Stimulated activated effector memory CD8-positive, alpha-beta T cell treated with anti-CD3 and anti-CD28 coated beads, Interleukin-12 subunit alpha, Interleukin-12 subunit beta, amount 100 ng/mL, for 72 hours (primary cell): ENCODE measurements around the gene JADE3.

ENCODE experiments used
- ATAC-seq: fragments of 150-1000 bp; cut with Tn5 transposase; 2 replicates; pipeline ENCODE4 v1.10.0; 2021
- DNase-seq, 2 donors: peaks; one replicate each; pipeline ENCODE4 v3.0.0; 2021 to 2022; ENCODE audit warnings: low spot score in 2 of 2
- H3K27ac Mint-ChIP-seq: one replicate; pipeline ENCODE4 v1.8.0; 2022; ENCODE audit warnings: mild to moderate bottlenecking, mixed read lengths
- H3K36me3 Mint-ChIP-seq: one replicate; pipeline ENCODE4 v1.8.0; 2022; ENCODE audit warnings: mild to moderate bottlenecking, mixed read lengths
- H3K4me1 Mint-ChIP-seq: one replicate; pipeline ENCODE4 v1.8.0; 2022; ENCODE audit warnings: mixed read lengths
- H3K4me3 Mint-ChIP-seq: one replicate; pipeline ENCODE4 v1.8.0; 2022; ENCODE audit warnings: mild to moderate bottlenecking, mixed read lengths
- H3K9me3 Mint-ChIP-seq: one replicate; pipeline ENCODE4 v1.8.0; 2022; ENCODE audit warnings: mixed read lengths

Gene JADE3

DNA sequence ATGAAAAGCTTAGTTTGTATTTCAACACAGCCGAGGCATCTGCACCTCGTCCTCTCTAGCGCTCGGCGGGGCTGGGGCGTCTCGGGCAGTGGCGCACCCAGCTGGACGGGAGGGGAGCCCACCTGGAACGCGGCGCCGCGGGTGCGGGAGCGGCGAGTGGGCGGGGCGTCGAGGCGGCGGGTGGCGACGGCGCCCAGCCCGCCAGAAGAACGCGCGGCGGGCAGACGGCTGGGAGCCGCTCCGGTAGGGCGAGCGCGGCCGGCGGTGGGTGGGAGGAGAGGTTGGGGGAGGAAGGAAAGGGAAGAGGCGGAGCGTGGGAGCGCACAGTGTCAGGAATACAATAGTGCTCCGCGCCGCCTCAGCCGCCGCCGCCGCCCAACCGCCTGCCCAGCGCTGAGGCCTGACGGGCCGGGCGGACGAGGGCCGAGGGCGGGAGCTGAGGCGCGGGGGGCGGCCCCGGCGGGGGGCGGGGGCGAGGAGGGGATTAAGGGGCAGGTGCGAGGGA is at the start of gene JADE3:
TSS of gene JADE3 (plus strand) at position 324 of the 505 bp plus-strand sequence. CDS start 72,474 bp downstream, outside the sequence.
- Mint-ChIP-seq H3K36me3 (no peaks in the 10 kb centered on the region), H3K4me3 (peak within 1 kb of the TSS; percentile 58), H3K4me1 (peaks cover 8% of the 10 kb centered on the region), H3K27ac (no peak within 1 kb of the TSS), H3K9me3 (no peaks in the 10 kb centered on the region)
- ATAC-seq (peak; percentile 58), DNase-seq (peak; percentile 5 to 49)

DNA sequence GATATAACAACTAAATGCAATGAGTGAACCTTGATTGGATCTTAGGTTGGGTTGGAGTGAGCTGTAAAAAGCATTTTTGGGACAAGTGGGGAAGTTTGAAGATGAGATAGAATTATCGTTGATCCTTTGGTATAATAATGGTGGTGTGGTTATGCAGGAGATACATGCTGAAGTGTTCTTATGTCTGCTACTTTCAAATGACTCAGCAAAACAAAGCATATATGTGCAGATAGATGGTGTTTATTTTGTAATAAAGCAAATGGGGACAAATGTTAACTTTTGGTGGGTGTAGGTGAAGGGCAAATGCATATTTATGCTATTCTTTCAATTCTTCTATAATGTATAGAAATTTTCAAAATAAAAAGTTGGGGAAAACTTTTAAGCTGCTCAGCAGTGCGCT is 49.1 kb upstream of the JADE3 start:
- no peak overlapping the region for H3K27ac Mint-ChIP-seq
- H3K36me3 Mint-ChIP-seq = peaks cover 44% of the 10 kb centered on the region
- ATAC-seq = no peak
- H3K4me1 Mint-ChIP-seq = peaks cover 4% of the 10 kb centered on the region
- no peaks in the 10 kb centered on the region for H3K9me3 Mint-ChIP-seq
- H3K4me3 Mint-ChIP-seq = no peak overlapping the region
- no peak for DNase-seq

DNA sequence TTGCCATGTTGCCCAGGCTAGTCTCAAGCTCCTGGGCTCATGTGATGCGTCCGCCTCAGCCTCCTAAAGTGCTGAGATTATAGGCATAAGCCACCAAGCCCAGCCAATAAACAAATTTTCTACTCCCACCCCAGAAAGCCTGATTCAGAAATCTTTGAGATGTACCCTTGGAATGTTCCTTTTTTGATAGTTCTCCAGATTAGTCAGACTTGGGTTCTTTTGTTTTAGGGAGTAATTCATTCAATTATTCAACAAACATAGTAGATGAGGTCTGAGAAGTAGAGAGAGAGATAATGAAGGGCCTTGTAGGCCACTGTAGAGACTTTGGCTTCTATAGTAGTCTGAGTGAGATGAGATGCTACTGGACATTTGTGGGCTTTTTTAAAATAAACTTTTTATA is 47.6 kb upstream of the JADE3 start:
- Mint-ChIP-seq H3K27ac (no peak overlapping the region), H3K36me3 (peaks cover 44% of the 10 kb centered on the region), H3K4me1 (peaks cover 4% of the 10 kb centered on the region), H3K9me3 (no peaks in the 10 kb centered on the region), H3K4me3 (no peak overlapping the region)
- ATAC-seq (no peak), DNase-seq (no peak)

DNA sequence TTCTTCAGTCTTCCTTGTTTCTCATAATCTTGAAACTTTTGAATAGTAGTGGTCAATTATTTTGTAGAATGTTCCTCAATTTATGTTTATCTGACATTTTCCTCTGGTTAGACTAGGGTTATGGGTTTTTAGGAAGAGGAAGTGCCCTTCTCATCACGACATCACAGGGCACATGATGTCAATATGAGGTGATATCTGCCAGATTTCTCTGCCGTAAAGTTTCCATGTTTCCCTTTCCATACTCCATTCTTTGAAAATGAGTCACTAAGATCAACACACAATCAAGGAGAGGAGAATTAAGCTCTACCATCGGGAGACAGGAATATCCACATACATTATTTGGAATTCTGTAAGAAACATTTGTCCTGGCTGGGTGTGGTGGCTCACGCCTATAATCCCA is 46.9 kb upstream of the JADE3 start:
- no peak for ATAC-seq
- no peak for DNase-seq
- Mint-ChIP-seq H3K27ac (no peak overlapping the region), H3K4me1 (peaks cover 4% of the 10 kb centered on the region), H3K36me3 (peaks cover 38% of the 10 kb centered on the region), H3K9me3 (no peaks in the 10 kb centered on the region), H3K4me3 (no peak overlapping the region)

DNA sequence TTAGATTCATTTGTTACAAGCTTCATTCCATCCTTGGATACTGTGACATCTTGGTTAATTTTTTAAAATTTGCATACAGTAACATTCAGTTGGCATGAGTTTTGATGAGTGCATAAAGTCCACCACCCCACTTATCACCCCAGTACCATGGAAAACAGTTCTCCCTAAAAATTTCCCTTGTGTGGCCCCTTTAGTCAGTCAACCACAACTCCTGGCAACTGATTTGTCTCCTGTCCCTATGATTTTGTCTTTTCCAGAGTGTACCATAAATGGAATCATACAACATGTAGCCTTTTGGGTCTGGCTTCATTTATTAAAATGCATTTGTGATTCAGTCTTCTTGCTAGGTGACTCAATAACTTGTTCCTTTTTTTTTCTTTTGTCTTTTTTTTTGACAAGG is 45.5 kb upstream of the JADE3 start:
- ATAC-seq (no peak), DNase-seq (no peak)
- Mint-ChIP-seq H3K9me3 (no peaks in the 10 kb centered on the region), H3K36me3 (peaks cover 28% of the 10 kb centered on the region), H3K4me1 (peaks cover 4% of the 10 kb centered on the region), H3K27ac (no peak overlapping the region), H3K4me3 (no peak overlapping the region)

DNA sequence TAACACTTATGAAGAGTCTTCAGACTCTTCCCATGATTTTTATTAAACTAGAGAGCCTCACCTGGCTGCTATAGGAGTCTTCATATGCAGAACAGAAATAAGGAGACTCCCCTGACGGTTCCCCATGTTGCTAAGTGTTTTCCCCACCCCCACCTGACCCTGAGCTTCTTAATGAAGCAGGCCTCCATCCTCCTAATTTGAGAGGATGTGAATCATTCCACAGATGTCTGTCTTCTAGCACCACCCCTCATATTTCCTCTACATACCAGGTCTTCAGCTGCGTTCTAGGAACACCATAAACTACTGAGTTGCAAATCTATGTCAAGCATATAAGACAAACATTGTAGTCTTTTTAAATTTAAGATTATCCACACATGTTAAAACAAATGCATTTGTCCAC is 38.5 kb upstream of the JADE3 start:
- Mint-ChIP-seq H3K4me1 (no peaks in the 10 kb centered on the region), H3K4me3 (no peak overlapping the region), H3K27ac (no peak overlapping the region), H3K9me3 (no peaks in the 10 kb centered on the region), H3K36me3 (peaks cover 6% of the 10 kb centered on the region)
- no peak for DNase-seq
- ATAC-seq = no peak

DNA sequence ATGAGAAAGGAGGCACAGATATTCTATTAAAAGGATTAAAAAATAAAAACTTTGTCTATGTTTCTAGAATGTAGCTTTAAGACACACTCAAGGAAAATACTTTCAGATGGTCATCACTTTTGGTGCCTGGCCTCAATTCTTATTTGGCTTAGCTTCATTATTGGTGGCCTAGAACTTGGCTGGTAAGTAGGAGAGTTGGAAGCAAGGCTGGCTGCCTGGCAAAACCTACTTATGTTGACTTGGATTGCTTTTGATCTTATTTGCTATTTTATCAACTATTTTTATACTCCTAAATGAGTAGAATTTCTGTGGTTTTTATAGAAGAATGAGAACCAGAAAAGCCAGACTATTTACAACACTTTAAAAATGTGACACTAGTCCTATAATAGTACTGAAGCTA is 35.3 kb upstream of the JADE3 start:
- H3K27ac Mint-ChIP-seq = no peak overlapping the region
- H3K36me3 Mint-ChIP-seq = peaks cover 6% of the 10 kb centered on the region
- no peaks in the 10 kb centered on the region for H3K9me3 Mint-ChIP-seq
- DNase-seq (no peak), ATAC-seq (no peak)
- no peaks in the 10 kb centered on the region for H3K4me1 Mint-ChIP-seq
- H3K4me3 Mint-ChIP-seq = no peak overlapping the region

DNA sequence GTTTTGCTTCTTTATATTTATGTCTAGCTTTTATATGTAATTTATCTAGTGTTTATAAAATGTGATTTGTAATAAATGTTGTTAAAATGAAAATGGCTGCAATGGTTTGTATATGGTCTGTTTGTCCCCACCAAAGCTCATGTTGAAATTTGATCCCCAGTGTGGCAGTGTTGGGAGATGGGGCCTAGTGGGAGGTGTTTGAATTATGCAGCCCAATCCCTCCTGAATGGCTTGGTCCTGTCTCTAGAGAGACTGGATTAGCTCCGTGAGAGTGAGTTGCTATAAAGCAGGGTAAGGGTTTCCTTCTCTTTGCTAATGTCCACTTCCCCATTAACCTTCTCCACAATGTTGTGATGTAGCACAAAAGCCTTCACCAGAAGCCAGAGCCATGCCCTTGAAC is 30.0 kb upstream of the JADE3 start:
- no peaks in the 10 kb centered on the region for H3K9me3 Mint-ChIP-seq
- no peaks in the 10 kb centered on the region for H3K36me3 Mint-ChIP-seq
- no peak overlapping the region for H3K27ac Mint-ChIP-seq
- no peaks in the 10 kb centered on the region for H3K4me1 Mint-ChIP-seq
- no peak for ATAC-seq
- DNase-seq = no peak
- no peak overlapping the region for H3K4me3 Mint-ChIP-seq

DNA sequence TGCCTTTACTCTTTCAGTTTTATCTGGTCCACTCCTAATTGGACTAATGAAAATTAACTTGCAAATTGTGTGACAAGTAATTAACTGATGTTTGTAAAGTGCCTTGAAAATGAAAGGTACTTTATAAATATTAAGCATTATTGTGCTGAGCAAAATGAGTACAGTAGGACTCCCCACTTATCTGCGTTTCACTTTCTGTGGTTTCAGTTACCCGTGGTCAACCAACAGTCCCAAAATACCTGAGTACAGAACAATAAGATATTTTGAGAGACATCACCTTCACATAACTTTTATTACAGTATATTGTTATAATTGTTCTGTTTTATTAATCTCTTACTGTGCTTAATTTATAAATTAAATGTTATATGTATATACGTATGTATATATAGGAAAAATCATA is 27.4 kb upstream of the JADE3 start:
- DNase-seq (no peak), ATAC-seq (no peak)
- Mint-ChIP-seq H3K4me1 (no peaks in the 10 kb centered on the region), H3K9me3 (no peaks in the 10 kb centered on the region), H3K36me3 (peaks cover 7% of the 10 kb centered on the region), H3K4me3 (no peak overlapping the region), H3K27ac (no peak overlapping the region)

DNA sequence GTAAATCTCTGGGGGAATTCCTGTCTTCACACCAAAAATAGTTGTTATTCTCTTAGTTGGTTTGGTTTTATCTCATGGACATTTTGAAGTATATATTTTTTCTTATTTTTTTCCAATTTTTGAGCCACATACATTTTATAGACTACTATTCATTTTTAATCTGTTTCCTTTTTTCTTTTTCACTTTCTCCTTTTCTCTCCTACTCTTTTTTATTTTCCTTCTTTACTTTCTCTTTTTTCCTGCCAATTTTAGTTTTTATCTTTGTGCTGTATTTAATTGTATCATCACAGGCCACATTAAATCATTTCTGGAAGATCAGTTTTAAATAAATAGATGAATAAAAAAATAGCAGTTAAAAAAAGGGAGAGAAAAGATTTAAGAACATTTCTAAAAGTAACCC is 14.0 kb upstream of the JADE3 start:
- ATAC-seq = no peak
- no peaks in the 10 kb centered on the region for H3K36me3 Mint-ChIP-seq
- no peaks in the 10 kb centered on the region for H3K9me3 Mint-ChIP-seq
- no peaks in the 10 kb centered on the region for H3K4me1 Mint-ChIP-seq
- H3K4me3 Mint-ChIP-seq = no peak overlapping the region
- DNase-seq = no peak
- no peak overlapping the region for H3K27ac Mint-ChIP-seq

DNA sequence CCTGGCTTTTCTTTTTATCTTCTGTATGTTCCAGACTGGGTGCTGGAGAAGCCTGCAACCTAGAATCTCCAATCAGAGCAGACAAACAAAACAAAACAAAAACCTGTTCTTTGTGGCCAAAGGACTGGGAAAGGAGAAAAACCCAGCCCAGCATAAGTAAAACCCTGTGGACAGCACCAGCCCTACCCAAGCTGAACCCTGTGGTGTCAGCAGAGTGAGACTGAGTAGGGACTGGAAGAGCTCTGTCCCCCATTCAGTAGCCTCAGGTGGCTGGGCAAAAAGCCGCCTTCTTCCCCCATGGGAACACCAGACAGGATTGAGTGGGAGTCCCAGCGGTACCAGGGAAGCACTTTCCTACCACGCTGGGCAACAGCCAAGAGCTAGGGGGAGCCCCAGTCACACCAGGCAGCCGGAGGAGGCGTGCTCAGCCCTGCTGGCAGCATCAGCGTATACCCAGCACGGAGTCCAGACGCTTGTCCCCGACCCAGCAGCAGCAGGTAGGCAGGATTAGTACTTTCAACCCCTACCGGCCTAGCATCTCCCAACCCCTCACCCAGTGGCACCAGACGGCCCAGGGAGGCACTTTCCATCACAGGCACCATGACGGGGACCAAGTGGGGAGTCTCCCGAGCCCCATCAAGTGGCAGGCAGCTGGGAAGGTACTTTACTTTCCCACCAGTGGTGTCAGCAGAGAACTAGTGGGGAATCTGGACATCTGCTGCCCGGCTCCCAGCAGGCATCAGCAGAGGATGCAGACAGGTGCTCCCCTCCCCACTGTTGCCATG is 8.6 kb upstream of the JADE3 start:
- no peaks in the 10 kb centered on the region for H3K9me3 Mint-ChIP-seq

DNA sequence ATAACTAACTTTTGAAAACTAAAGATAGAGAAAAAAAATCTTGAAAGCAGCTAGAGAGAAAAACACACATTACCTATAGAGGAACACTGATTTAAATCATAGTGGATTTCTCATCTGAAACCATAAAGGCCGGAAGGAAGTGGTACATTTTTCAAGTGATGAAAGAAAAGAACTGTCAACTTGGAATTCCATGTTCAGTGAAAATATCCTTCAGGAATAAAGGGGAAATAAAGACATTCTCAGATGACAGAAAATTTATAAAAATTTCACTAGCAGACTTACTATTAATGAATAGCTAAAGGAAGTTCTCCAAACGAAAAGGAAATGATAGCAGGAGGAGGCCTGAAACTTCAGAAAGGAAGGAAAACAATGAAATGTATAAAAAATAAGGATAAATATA is 7.6 kb upstream of the JADE3 start:
- no peak overlapping the region for H3K27ac Mint-ChIP-seq

More for the DNA sequence above, 8.6 kb upstream of the JADE3 start:
- H3K4me1 Mint-ChIP-seq = no peaks in the 10 kb centered on the region
- no peak overlapping the region for H3K27ac Mint-ChIP-seq
- ATAC-seq (peak; percentile 99), DNase-seq (peak; percentile 20 to 58)
- peak overlapping the region; percentile 59 for H3K4me3 Mint-ChIP-seq
- no peaks in the 10 kb centered on the region for H3K36me3 Mint-ChIP-seq

DNA sequence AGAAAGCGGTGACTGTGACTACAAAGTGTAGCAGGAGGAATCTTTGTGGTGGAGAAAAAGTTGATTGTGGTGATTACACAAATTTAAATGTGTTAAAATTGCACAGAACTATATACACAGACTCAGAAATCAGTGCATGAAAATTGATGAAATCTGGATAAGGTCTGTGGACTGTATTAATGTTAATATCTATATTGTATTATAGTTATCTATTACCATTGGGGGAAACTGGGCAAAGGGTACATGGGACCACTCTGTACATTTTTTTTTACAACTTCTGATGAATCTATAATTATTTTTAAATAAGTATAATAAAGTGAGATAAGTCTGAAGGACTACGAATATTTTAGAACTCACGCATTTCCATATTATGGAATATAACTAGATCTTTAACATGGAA is 1.8 kb upstream of the JADE3 start:
- Mint-ChIP-seq H3K4me1 (peaks cover 8% of the 10 kb centered on the region), H3K36me3 (no peaks in the 10 kb centered on the region), H3K4me3 (no peak overlapping the region), H3K9me3 (no peaks in the 10 kb centered on the region), H3K27ac (no peak overlapping the region)
- DNase-seq = no peak
- no peak for ATAC-seq

More for the DNA sequence above, 7.6 kb upstream of the JADE3 start:
- H3K4me3 Mint-ChIP-seq = no peak overlapping the region
- no peak for ATAC-seq
- H3K9me3 Mint-ChIP-seq = no peaks in the 10 kb centered on the region
- H3K36me3 Mint-ChIP-seq = no peaks in the 10 kb centered on the region
- DNase-seq = no peak
- H3K4me1 Mint-ChIP-seq = no peaks in the 10 kb centered on the region

DNA sequence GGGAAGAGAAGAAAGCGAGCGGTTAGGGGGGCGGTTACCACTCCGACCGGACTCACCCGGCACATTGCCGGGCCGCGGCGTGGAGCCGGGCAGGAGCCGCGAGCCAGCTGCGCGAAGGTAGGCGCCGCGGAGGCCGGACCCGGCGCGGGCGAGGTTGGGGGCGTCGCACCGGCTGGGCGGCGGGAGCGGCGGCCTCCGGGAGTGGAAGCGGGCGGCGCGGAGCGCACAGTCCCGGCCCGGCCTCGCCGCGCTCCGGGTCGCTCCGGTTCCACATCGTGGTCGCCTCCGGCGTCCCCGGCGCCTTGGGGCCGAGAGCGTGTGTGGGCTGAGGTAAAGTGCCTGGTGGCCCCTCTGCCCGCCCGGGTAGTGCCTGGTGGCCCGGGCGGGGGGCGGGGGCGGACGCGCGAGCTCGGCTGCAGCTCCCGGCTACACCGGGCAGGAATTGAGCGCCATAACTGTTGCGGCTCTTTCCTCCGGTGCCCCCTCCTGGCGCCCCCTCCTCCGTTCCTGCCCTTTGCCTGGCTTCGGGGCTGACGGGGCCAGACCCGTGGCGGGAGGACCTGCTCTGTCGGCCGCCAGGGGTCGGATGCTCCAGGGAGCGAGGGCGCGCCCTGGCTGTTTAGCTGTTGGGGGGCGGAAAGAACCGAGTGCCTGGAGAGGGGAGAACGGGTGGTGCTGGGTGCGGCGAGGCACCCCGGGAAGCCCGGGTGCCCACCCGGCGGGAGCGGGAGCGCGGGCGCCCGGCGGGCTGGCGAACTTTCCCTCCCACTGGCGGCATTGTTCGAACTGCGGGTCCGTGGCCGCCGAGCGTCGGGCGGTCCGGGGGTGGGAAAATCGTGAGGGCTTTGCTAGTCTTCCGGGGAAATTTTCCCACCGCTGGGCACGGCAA is 626 bp downstream of the JADE3 start:
- DNase-seq (peak; percentile 8 to 51), ATAC-seq (peak; percentile 71)
- no peak overlapping the region for H3K27ac Mint-ChIP-seq
- H3K4me1 Mint-ChIP-seq = peaks cover 8% of the 10 kb centered on the region
- H3K4me3 Mint-ChIP-seq = peak overlapping the region; percentile 58
- H3K36me3 Mint-ChIP-seq = no peaks in the 10 kb centered on the region
- no peaks in the 10 kb centered on the region for H3K9me3 Mint-ChIP-seq

DNA sequence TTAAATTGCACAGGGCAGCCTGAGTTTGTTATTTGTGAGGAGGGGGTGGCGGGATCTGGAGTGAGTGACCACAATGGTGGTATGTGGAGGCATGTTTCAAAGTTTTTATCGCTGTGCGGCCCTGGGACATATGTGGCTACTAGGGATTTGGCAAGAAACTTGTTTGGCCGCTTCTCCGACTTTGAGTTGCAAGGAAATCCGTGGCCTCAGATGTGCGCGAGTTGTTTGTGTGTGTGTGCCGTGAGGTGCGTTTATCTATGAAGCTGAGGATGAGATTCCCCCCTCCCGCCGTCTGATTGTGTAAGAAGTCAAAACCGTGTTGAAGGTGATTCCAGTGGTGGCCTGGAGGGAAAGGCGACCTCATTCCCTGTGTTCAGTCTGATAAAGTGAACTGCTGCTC is 1.4 kb downstream of the JADE3 start:
- DNase-seq = no peak
- H3K27ac Mint-ChIP-seq = no peak overlapping the region

DNA sequence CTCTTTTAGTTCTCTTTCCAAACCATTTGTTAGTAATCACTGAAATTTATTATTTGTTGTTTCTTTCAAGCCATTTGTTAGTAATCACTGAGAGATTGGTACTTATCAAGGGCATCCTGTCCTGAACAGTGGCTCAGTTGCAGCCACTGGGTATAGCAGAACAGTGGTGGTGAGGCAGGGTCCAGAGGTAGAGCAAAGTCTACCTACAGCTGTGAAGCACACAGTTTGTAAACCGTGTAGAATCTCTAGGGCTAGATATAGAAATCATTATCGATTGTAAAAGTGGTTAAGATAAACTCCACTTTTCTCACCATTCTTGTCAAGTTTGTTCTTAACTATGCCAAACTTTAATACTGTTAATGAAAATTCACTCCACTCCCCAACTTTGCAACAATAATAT is 4.1 kb downstream of the JADE3 start:
- Mint-ChIP-seq H3K4me1 (peaks cover 8% of the 10 kb centered on the region), H3K4me3 (no peak overlapping the region)

More for the DNA sequence above, 1.4 kb downstream of the JADE3 start:
- H3K4me3 Mint-ChIP-seq = peak overlapping the region; percentile 58
- H3K4me1 Mint-ChIP-seq = peaks cover 8% of the 10 kb centered on the region
- ATAC-seq = no peak
- H3K9me3 Mint-ChIP-seq = no peaks in the 10 kb centered on the region
- no peaks in the 10 kb centered on the region for H3K36me3 Mint-ChIP-seq

More for the DNA sequence above, 4.1 kb downstream of the JADE3 start:
- Mint-ChIP-seq H3K27ac (no peak overlapping the region), H3K9me3 (peaks cover 2% of the 10 kb centered on the region), H3K36me3 (no peaks in the 10 kb centered on the region)
- DNase-seq (no peak), ATAC-seq (no peak)
